Jurkat, Clone E6-1 (cell line): ENCODE results near the gene SLC44A1.

Experiments used
- DNase-seq: peaks from one replicate; pipeline ENCODE4 v3.0.0-alpha.2; 2011; ENCODE audit warnings: low read depth, low spot score
- H3K4me3 ChIP-seq: 2 replicates; pipeline ENCODE4 v1.5.1; 2011; ENCODE audit warnings: mild to moderate bottlenecking, low read length, control low read depth, moderate library complexity

The SLC44A1 gene

DNA sequence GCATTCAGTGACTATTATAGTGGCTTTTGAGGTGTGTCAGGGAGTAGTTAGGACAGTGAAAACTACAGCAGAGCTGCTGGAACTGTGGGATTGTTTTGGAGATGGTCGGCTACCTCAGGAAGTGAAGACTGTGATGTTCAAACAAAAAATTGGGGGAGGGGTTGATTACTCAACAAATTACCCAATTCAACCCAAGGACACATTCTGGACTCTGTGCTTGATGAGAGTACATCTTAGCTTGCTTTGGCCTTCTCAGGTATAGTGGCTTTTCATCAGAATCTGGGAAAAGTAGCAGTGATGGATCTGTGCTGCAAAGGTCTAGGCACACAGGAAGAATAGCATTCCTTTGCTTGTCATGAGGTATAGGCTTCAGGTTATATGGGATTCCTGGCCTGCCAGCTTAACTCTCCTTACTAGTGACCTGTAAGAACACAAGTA lies 47.0 kb downstream of the SLC44A1 start:
- DNase-seq: no peak
- H3K4me3 ChIP-seq: no peak overlapping the region

DNA sequence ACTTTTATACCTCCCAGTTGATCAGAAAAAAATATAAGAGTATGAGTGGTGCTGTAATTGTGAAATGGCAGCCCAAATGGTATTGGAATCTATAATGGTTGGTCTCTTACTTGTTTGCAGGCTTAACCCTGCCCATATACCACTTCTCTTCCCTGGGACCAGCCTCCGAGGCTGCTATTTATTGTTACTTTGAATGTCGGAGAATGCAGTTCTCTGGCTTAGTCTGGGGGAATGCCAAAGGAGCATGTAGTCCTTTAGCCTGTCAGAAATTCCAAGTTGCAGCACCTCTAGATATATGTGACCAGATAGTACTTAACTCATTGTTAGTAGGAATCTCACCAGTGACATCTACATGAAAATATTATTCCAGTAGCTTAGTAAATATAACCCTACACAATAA lies 47.5 kb downstream of the SLC44A1 start:
- DNase-seq: no peak
- no peak overlapping the region for H3K4me3 ChIP-seq

DNA sequence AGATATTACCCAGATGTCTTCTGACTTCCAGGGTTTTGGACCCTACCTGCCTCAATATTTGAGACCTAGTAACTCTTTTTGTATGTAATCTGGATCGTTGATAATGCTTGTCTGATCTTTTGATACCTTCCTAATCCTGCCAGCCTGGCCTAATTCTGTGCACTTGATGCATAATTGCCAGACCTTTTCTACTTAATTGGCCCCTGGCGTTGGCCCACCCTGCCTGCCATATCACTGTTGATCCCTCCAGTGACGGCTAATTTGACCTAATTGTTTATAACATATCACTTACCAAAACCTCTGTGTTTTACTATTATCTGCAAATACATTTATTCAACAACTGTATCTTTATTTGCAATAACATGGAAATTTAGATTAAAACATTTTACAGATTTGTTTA lies 49.0 kb downstream of the SLC44A1 start:
- no peak for DNase-seq
- H3K4me3 ChIP-seq: no peak overlapping the region

DNA sequence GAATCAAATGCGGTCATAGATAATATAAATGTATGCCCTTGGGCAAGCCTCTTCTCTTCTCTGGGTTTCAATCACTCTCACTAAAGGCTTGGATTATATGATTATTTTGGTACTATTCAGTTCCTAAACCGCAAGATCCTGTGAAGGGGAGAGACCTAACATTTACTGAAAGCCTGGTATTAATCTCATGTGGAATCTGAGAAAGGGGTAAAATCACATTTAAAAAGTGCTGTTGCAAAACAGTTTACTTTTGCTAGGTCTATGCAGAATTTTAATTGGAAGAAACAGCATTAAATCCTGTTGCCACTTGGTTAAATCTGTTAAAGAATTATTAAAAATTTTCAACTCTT lies 50.7 kb downstream of the SLC44A1 start:
- H3K4me3 ChIP-seq: no peak overlapping the region
- no peak for DNase-seq

DNA sequence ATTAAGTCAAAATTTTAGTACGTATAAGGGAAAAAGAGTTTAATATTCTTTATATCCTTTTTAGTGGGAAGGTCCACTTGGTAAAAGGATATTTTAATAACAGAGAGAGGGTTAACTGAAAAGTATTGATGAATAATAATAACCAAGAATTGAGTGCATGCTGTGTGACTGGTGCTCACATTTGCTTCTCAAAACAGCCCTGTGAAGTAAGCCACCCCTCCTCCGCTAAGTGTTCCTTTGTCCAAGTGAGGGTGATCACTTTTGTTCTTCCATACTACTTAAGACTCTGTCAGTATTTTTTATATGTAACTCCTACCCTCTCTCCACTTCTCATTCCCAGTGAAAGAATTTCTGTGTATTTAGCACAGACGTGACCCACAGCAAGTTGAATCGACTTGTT lies 51.5 kb downstream of the SLC44A1 start:
- H3K4me3 ChIP-seq: no peak overlapping the region
- no peak for DNase-seq

- no peak for DNase-seq
- no peak overlapping the region for H3K4me3 ChIP-seq
These were observed 52.0 kb downstream of the SLC44A1 start for GRCh38 chr9:105296445-105296844.

GRCh38 chr9:105296877-105297287 lies 52.4 kb downstream of the SLC44A1 start:
- no peak overlapping the region for H3K4me3 ChIP-seq
- DNase-seq: no peak

GRCh38 chr9:105297442-105298075 lies 53.1 kb downstream of the SLC44A1 start:
- no peak for DNase-seq
- H3K4me3 ChIP-seq: no peak overlapping the region

DNA sequence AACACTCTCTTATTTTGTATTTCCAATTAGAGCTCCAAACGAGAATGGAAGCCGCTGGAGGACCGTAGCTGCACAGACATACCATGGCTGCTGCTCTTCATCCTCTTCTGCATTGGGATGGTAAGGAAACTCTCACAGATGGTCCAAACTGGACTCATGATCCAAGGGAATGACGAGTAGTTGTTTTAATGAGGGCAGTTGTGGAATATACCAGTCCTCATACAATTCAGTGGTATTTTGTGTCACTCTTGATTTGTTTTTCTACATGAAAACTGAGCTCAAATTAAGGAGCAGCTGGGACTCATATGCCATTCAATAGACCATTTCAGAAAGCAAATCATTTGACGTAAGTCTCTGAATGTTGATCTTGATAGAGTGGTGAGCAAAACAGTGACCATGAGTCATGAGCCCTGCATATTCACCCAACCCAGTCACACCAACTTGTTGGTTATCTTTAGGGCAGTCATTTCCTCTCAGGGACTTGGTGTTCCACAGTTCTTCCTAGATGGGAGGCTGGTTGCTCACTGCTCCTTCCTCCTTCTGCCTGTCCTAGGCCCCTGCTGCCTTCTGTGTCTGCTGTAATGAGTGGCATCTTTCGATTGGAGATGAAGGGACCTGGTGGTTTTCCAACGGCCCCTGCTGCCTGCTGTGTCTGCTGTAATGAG lies 54.9 kb downstream of the SLC44A1 start:
- DNase-seq: no peak

DNA sequence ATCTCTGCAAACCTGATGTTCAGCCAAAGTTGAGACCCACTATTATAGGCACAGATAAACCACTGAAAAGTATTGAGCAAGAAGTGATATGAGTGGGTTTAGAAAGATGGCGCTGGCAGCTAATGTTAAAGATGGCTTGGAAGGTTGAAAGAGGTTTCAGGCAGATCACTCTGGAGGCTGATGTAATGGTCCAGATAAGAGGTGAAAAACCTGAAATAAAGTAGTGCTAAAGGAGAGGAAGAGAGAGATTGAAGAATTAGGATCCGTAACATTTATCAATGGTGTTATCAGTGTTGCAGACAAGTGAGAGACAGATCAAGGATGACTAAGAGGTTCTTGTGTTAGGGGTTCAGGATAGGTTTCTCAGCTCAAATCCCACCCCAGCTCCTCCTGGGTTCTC lies 58.3 kb downstream of the SLC44A1 start:
- H3K4me3 ChIP-seq: no peak overlapping the region
- no peak for DNase-seq

More for the DNA sequence above, 54.9 kb downstream of the SLC44A1 start:
- no peak overlapping the region for H3K4me3 ChIP-seq

- no peak for DNase-seq
- no peak overlapping the region for H3K4me3 ChIP-seq
These were observed 61.4 kb downstream of the SLC44A1 start for GRCh38 chr9:105305856-105306255.

DNA sequence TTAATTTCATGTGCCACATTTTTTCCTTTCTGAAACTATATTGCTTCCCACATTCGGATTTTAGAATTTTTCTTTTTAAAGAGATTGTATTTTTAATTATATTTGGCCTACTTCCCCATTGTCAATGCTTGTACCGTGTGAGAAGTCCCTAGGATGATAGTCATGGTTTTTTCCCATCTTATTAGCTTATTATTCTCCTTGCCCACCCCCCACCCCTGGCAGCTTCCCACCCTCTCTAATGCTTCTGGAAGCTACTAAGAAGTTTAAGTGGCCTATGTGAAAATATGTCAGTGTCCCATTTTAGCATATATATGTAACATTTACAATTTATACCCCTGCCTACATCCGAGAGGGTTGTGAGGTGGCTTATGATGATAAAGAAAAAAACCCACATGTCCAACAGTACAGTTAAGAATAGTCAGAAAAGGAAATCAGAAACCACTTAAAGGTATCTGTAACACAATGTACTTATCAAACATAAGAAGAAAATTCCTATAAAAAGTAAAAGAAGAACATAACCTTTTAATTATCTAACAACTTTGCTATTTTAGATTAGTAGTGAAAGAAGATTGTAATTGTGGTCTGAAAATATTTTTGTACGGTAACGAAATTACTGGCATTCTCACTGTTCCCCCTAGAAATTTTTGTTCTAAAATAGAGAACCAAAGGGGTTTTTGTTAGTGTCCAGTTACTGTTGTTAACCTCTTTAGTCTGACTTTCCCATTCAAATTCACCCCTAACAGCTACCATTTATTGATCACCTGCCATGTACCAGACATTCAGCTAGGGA lies 62.1 kb downstream of the SLC44A1 start:
- no peak overlapping the region for H3K4me3 ChIP-seq
- peak; percentile 27 for DNase-seq

DNA sequence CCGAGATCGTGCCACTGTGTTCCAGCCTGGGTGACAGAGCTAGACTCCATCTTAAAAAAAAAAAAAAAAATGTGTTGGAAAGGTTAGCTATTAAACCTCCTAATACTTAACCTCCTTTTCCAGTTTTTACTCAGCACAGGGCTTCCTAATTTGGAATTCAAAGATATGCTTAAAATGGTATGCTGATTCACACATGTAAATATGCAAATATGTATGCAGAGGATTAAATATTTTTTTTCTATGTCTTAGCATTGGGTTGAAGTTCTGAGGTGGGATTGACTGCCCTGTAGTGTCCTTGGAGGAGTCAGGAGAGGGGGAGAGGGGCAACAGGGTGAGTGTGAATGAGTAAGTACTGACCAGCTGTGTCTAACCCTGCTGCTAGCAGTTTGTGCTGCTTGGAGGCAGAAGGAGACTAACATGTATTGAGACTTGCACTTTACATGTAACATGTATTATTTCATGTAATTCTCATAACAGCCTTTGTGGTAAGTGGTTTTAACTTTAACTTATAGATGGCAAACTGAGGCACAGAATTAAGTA lies 63.2 kb downstream of the SLC44A1 start:
- no peak for DNase-seq

DNA sequence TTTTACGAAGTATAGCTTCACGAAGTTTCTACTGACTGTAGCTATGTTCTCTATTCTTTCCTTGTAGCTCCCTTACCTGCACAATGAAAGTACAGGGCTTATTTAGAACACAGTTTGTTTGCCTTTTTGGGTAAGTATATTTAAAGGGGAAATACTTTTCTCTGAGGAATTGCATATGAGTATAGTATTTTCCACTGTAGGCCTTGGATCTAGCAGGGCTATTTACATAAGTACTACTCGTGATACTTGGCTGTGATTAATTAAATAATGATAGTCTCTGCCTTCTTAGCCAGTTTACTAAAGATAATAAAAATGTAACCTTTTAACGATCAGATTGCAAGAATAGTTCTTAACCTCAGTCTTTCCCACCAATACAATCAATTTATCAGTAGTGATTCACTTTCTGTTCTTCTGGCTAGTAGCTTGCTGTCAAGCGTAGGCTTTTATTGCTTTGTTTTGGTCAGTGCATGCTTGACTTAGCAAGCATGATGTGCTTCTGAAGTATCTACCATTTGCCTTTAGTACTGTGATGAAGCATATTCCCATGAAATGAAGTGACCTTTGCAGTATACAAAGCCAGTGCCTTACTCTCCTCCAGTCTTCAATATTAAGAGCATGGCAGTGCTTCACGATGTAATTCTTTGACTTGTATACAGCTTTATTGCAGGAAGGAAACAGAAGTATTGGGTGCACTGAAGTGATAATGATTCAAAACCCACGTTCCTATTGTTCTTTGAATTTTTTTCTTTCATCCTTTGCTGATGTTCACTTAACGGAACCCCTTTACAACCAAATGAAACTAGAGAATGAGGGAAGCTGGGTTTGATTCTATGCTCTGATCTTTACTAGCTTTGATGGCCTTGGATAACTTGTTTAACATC lies 64.2 kb downstream of the SLC44A1 start:
- peak; percentile 74 for DNase-seq
- H3K4me3 ChIP-seq: no peak overlapping the region

More for the DNA sequence above, 63.2 kb downstream of the SLC44A1 start:
- H3K4me3 ChIP-seq: no peak overlapping the region

GRCh38 chr9:105309531-105309931 lies 65.1 kb downstream of the SLC44A1 start:
- peak; percentile 32 for DNase-seq

DNA sequence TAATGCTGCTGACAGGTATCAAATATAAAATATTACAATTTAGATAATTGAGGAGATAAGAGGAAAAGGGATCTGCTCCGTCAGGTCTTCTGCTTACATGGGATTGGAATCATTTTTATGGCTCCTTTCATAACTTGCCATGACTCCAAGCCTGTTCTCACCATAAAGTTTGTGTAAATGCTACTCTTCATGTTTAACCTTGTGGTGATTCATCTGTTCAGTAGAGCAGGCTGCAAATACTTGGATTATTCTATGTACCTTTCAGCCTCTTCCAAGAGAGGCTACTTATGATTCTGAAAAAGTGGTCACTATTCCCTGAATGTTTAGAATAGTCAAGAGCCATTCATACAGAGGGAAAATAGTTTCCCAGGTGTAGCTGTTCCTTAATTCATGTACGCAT lies 66.9 kb downstream of the SLC44A1 start:
- no peak for DNase-seq
- H3K4me3 ChIP-seq: no peak overlapping the region

More at GRCh38 chr9:105309531-105309931, 65.1 kb downstream of the SLC44A1 start:
- no peak overlapping the region for H3K4me3 ChIP-seq

DNA sequence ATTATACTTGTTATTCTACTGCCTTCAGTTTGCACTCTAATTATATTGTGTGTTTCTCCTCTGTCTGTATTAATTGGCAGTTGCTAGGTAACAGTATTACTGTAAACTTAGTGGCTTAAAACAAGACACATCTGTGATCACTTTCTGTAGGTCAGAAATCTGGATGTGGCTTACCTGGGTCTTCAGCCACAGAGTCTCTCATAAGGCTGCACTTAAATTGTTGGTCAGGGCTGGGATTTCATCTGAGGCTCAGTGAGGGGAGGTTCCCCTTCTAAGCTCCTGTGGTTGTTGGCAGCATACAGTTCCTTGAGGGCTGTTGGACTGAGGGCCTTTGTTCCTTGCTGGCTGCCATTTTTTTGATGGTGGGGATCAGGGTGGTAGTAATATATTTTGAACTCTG lies 68.8 kb downstream of the SLC44A1 start:
- DNase-seq: no peak
- H3K4me3 ChIP-seq: no peak overlapping the region

- no peak overlapping the region for H3K4me3 ChIP-seq
- DNase-seq: no peak
These were observed 72.3 kb downstream of the SLC44A1 start for GRCh38 chr9:105316703-105317102.

DNA sequence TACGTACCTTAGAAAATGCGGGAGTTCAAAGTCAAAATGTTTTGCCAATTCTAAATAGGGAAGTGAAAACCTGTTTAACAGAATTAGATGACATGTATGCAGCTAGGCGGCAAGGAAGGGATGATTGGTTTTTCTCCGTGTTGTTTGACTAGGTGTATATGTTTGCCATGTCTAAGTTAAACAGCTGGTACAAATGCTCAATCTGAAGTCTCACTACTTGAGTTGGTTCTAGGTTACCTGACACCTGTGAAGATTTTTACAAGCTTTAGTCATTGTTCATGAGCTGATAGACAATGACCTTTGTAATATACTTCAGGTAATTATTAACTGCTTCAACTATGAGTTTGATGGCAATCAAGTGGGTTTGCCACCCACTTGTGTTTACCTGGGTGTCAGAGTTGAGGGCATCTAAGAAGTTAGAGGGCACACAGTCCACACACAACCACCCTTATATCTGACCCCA lies 74.3 kb downstream of the SLC44A1 start:
- no peak overlapping the region for H3K4me3 ChIP-seq
- no peak for DNase-seq
